HepG2 (cell line): ENCODE data around the gene PTH1R. TPM values are rescaled to one million over a fixed set of nuclear protein-coding genes. Genes with fewer than 3 reads are reported as not detected.
A peak's percentile ranks its signal among the peaks of the same experiment; 100 is the strongest.

Experiments used
- BHLHE40 ChIP-seq: IDR thresholded peaks from 2 replicates; pipeline ENCODE4 v1.6.1; 2011; ENCODE audit warnings: low read length, improper control_type of control experiment
- FOXJ3 ChIP-seq: sonication (generic); formaldehyde crosslinking; IDR thresholded peaks from 2 replicates; pipeline ENCODE4 v1.4.0; 2020; ENCODE audit warnings: missing genetic modification reagents, mild to moderate bottlenecking, borderline replicate concordance
- HNF1A ChIP-seq, 2 experiments: sonication (generic) in 1 of 2; formaldehyde crosslinking in 1 of 2; IDR thresholded peaks; 2 replicates each; pipeline versions ENCODE4 v1.4.0 to v1.6.1; 2016 to 2020; ENCODE audit warnings: borderline replicate concordance in 1 of 2, low read depth in 1 of 2, mild to moderate bottlenecking in 1 of 2, missing genetic modification reagents in 1 of 2
- KAT7 ChIP-seq: IDR thresholded peaks from 2 replicates; pipeline ENCODE4 v1.6.1; 2018; ENCODE audit warnings: borderline replicate concordance, missing compliant biosample characterization
- NFE2L1 ChIP-seq: sonication (generic); formaldehyde crosslinking; IDR thresholded peaks from 2 replicates; pipeline ENCODE4 v1.4.0; 2020; ENCODE audit warnings: missing genetic modification reagents, mild to moderate bottlenecking, borderline replicate concordance
- NR2F1 ChIP-seq, 2 experiments: fragments of 450-650 bp in 1 of 2; formaldehyde crosslinking in 1 of 2; IDR thresholded peaks; 2 replicates each; pipeline versions ENCODE4 v1.5.0 to v1.6.1; 2016 to 2020; ENCODE audit warnings: mild to moderate bottlenecking in 1 of 2, missing compliant biosample characterization in 1 of 2, missing genetic modification reagents in 1 of 2, moderate library complexity in 1 of 2
- RERE ChIP-seq: IDR thresholded peaks from 2 replicates; pipeline ENCODE4 v1.6.1; 2016; ENCODE audit warnings: low read depth, missing genetic modification reagents, missing compliant biosample characterization
- SAP130 ChIP-seq: IDR thresholded peaks from 2 replicates; pipeline ENCODE4 v1.6.1; 2016; ENCODE audit warnings: low read depth
- XBP1 ChIP-seq: sonication (generic); formaldehyde crosslinking; IDR thresholded peaks from 2 replicates; pipeline ENCODE4 v1.5.0; 2020; ENCODE audit warnings: missing genetic modification reagents
- ZBTB26 ChIP-seq: IDR thresholded peaks from 2 replicates; pipeline ENCODE4 v1.6.1; 2016; ENCODE audit warnings: missing compliant biosample characterization, missing genetic modification reagents, borderline replicate concordance
- ZMAT5 ChIP-seq: sonication (generic); formaldehyde crosslinking; IDR thresholded peaks from 2 replicates; pipeline ENCODE4 v1.5.0; 2020; ENCODE audit warnings: mild to moderate bottlenecking, low read depth, missing genetic modification reagents, borderline replicate concordance
- ZNF44 ChIP-seq: sonication (generic); formaldehyde crosslinking; IDR thresholded peaks from 2 replicates; pipeline ENCODE4 v1.5.1; 2020; ENCODE audit warnings: mild to moderate bottlenecking, missing genetic modification reagents
- ZNF496 ChIP-seq: sonication (generic); formaldehyde crosslinking; IDR thresholded peaks from 2 replicates; pipeline ENCODE4 v1.8.1; 2023; ENCODE audit warnings: mild to moderate bottlenecking, moderate library complexity, missing genetic modification reagents; ENCODE audit not compliant: insufficient replicate concordance
- ZNF550 ChIP-seq: sonication (generic); formaldehyde crosslinking; IDR thresholded peaks from 2 replicates; pipeline ENCODE4 v1.4.0; 2020; ENCODE audit warnings: mild to moderate bottlenecking, missing genetic modification reagents, borderline replicate concordance
- ZNF703 ChIP-seq: sonication (generic); formaldehyde crosslinking; IDR thresholded peaks from 2 replicates; pipeline ENCODE4 v1.5.1; 2020; ENCODE audit warnings: missing genetic modification reagents, mild to moderate bottlenecking, moderate library complexity, borderline replicate concordance
- ZNF720 ChIP-seq: sonication (generic); formaldehyde crosslinking; IDR thresholded peaks from 2 replicates; pipeline ENCODE4 v1.4.0; 2020; ENCODE audit warnings: missing genetic modification reagents
- ZNF83 ChIP-seq: sonication (generic); formaldehyde crosslinking; IDR thresholded peaks from 2 replicates; pipeline ENCODE4 v1.4.0; 2020; ENCODE audit warnings: missing genetic modification reagents, mild to moderate bottlenecking, borderline replicate concordance
- polyA plus RNA-seq, 8 experiments: library from polyadenylated mRNA; depleted of rRNA in 3 of 8; stranded (reverse) in 7 of 8; unstranded in 1 of 8; fragments of >200 nt; fragmentation: Illumina TruSeq in 4 of 8; extraction: Trizol in 4 of 8; gene quantifications; 2 replicates each; pipeline versions ENCODE4 v1.2.1 to v1.2.3, GENCODE V29; 2011 to 2016; ENCODE audit warnings: low read depth in 4 of 8, missing spikeins in 1 of 8, mixed read lengths in 1 of 8; ENCODE audit not compliant: insufficient read depth in 1 of 8
- total RNA-seq, 5 experiments: library from RNA; depleted of rRNA; stranded (reverse); fragments of >200 nt; fragmentation: Illumina TruSeq; extraction: Trizol; gene quantifications; 2 replicates each; pipeline ENCODE4 v1.2.3, GENCODE V29; 2016; ENCODE audit warnings: low read depth in 1 of 5

Gene PTH1R
- total and polyA plus RNA-seq, 2 of the 13 experiments (the other 11 are each of a cell fraction or from before 2014, with no cell fraction given), result not detected

- no peak for TF ChIP-seq HNF1A (IDR thresholded peaks at IDR 0.05; ENCODE audit: low read depth)
- TF ChIP-seq HNF1A (CRISPR knock-in tag; IDR thresholded peaks at IDR 0.05; ENCODE audit: borderline replicate concordance), result 0 out of 2 replicates have a peak, but pooled peaks have one; percentile 20
- no peak for TF ChIP-seq ZBTB26 (CRISPR knock-in tag)
- no peak for TF ChIP-seq XBP1 (CRISPR knock-in tag)
- peak; percentile 51; the same call in 1 of the 2 replicates for TF ChIP-seq SAP130 (CRISPR knock-in tag)
- TF ChIP-seq ZNF496 (CRISPR knock-in tag), result no peak
- TF ChIP-seq FOXJ3 (CRISPR knock-in tag), result peak; percentile 51; the same call in 1 of the 2 replicates
- no peak for TF ChIP-seq NR2F1 (CRISPR knock-in tag; IDR thresholded peaks at IDR 0.05)
- no peak for TF ChIP-seq ZNF720 (CRISPR knock-in tag)
- TF ChIP-seq ZNF703 (CRISPR knock-in tag), result no peak
- no peak for TF ChIP-seq ZNF550
- TF ChIP-seq NFE2L1 (CRISPR knock-in tag), result no peak
- no peak for TF ChIP-seq BHLHE40
- no peak for TF ChIP-seq KAT7 (CRISPR knock-in tag)
- no peak for TF ChIP-seq RERE (CRISPR knock-in tag)
- no peak for TF ChIP-seq ZMAT5 (CRISPR knock-in tag)
- TF ChIP-seq ZNF83 (CRISPR knock-in tag), result no peak
- no peak for TF ChIP-seq ZNF44
These were observed 54.3 kb downstream of the PTH1R start (continued) for GRCh38 chr3:46931631-46932331.
